KMS-11 (cell line): Measurements from ENCODE around the gene YIF1A.

ENCODE experiments used
- H2AFZ ChIP-seq: fragments of 200-600 bp; sonication (generic); 2 replicates; pipeline ENCODE4 v1.6.1; 2016; ENCODE audit warnings: antibody characterized with exemption, mixed run types, low read depth
- H3K27ac ChIP-seq: fragments of 200-600 bp; sonication (generic); 2 replicates; pipeline ENCODE4 v1.6.1; 2016; ENCODE audit warnings: mild to moderate bottlenecking, mixed run types
- H3K27me3 ChIP-seq: fragments of 200-600 bp; sonication (generic); 2 replicates; pipeline ENCODE4 v1.6.1; 2017; ENCODE audit warnings: mild to moderate bottlenecking, low read depth, mixed run types, moderate library complexity; ENCODE audit not compliant: insufficient read depth
- H3K36me3 ChIP-seq: fragments of 200-600 bp; sonication (generic); 2 replicates; pipeline ENCODE4 v1.6.1; 2017; ENCODE audit warnings: mild to moderate bottlenecking, mixed run types; ENCODE audit not compliant: insufficient read depth
- H3K4me1 ChIP-seq: fragments of 200-600 bp; sonication (generic); 2 replicates; pipeline ENCODE4 v1.6.1; 2016; ENCODE audit warnings: mild to moderate bottlenecking, low read depth, mixed run types; ENCODE audit not compliant: poor library complexity, severe bottlenecking
- H3K4me2 ChIP-seq: fragments of 200-600 bp; sonication (generic); 2 replicates; pipeline ENCODE4 v1.7.0; 2016; ENCODE audit warnings: mild to moderate bottlenecking, mixed run types
- H3K4me3 ChIP-seq: fragments of 200-600 bp; sonication (generic); IDR thresholded peaks from 2 replicates; pipeline ENCODE4 v1.6.1; 2017; ENCODE audit warnings: low read depth, low read length, mixed read lengths; ENCODE audit not compliant: insufficient read depth
- H3K79me2 ChIP-seq: fragments of 200-600 bp; sonication (generic); 2 replicates; pipeline ENCODE4 v1.6.1; 2016; ENCODE audit warnings: low read depth, mixed run types; ENCODE audit not compliant: insufficient read depth
- H3K9ac ChIP-seq: fragments of 200-600 bp; sonication (generic); 2 replicates; pipeline ENCODE4 v1.6.1; 2016; ENCODE audit warnings: mild to moderate bottlenecking, mixed run types
- H4K20me1 ChIP-seq: fragments of 200-600 bp; sonication (generic); 2 replicates; pipeline ENCODE4 v1.6.1; 2016; ENCODE audit warnings: mild to moderate bottlenecking, mixed run types; ENCODE audit not compliant: insufficient read depth
- CTCF ChIP-seq: fragments of 200-600 bp; sonication (generic); conservative IDR thresholded peaks from 2 replicates; pipeline ENCODE4 v1.6.1; 2017; ENCODE audit warnings: low read depth, mild to moderate bottlenecking, antibody characterized with exemption, low read length, moderate library complexity, mixed read lengths

The YIF1A gene

GRCh38 chr11:66332371-66333219, 43.7 kb upstream of the YIF1A start:
- H3K4me1 ChIP-seq = peaks cover 17% of the 10 kb centered on the region
- H2AFZ ChIP-seq = no peak overlapping the region
- no peaks in the 10 kb centered on the region for H3K79me2 ChIP-seq
- no peak overlapping the region for H3K4me3 ChIP-seq
- H3K9ac ChIP-seq = no peak overlapping the region
- no peaks in the 10 kb centered on the region for H4K20me1 ChIP-seq
- no peaks in the 10 kb centered on the region for H3K36me3 ChIP-seq
- H3K27me3 ChIP-seq = peaks cover 25% of the 10 kb centered on the region; the same call in 1 of the 2 replicates
- no peak overlapping the region for H3K4me2 ChIP-seq
- no peak overlapping the region for H3K27ac ChIP-seq
- TF ChIP-seq CTCF = no peak

- no peak overlapping the region for H3K27ac ChIP-seq
- no peak for TF ChIP-seq CTCF
- H3K79me2 ChIP-seq = no peaks in the 10 kb centered on the region
- H3K27me3 ChIP-seq = peaks cover 25% of the 10 kb centered on the region; the same call in 1 of the 2 replicates
- H3K4me3 ChIP-seq = no peak overlapping the region
- H3K36me3 ChIP-seq = no peaks in the 10 kb centered on the region
- no peak overlapping the region for H3K4me2 ChIP-seq
- no peak overlapping the region for H2AFZ ChIP-seq
- H3K4me1 ChIP-seq = peaks cover 17% of the 10 kb centered on the region
- H3K9ac ChIP-seq = no peak overlapping the region
- no peaks in the 10 kb centered on the region for H4K20me1 ChIP-seq
These were observed 42.8 kb upstream of the YIF1A start for GRCh38 chr11:66331542-66332370.

DNA sequence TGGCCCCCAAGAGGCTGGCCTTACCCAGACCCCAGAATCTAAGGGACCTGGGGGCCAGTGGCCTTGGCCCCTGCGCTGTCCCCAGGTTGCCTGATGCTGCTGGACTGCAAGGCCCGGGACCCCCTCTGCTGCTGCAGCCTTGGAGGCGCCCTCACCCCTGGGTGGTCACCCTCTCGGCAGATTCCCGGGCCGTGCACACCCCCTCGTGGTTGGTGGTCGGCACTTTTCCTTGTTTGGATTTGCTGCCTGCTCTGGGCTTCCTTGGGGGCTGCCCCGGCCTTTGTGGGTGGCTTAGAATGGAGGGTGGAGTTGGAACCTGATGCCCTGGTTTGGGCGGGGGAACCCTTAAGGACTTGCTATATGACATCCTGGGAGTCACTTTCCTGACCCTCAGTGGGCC, 42.0 kb upstream of the YIF1A start:
- Histone ChIP-seq H3K79me2 (no peaks in the 10 kb centered on the region), H3K27ac (no peak overlapping the region), H3K27me3 (peaks cover 25% of the 10 kb centered on the region; the same call in 1 of the 2 replicates), H3K4me3 (no peak overlapping the region), H3K36me3 (no peaks in the 10 kb centered on the region), H4K20me1 (no peaks in the 10 kb centered on the region), H2AFZ (no peak overlapping the region), H3K4me2 (no peak overlapping the region), H3K4me1 (peaks cover 10% of the 10 kb centered on the region), H3K9ac (no peak overlapping the region)
- no peak for TF ChIP-seq CTCF

GRCh38 chr11:66329165-66329673, 40.3 kb upstream of the YIF1A start:
- Histone ChIP-seq H3K79me2 (no peaks in the 10 kb centered on the region), H3K27ac (no peak overlapping the region), H3K9ac (no peak overlapping the region), H3K4me2 (no peak overlapping the region; the same call in 1 of the 2 replicates), H3K27me3 (peaks cover 25% of the 10 kb centered on the region; the same call in 1 of the 2 replicates), H3K4me1 (peaks cover 10% of the 10 kb centered on the region), H2AFZ (no peak overlapping the region), H4K20me1 (no peaks in the 10 kb centered on the region), H3K36me3 (no peaks in the 10 kb centered on the region), H3K4me3 (no peak overlapping the region)
- no peak for TF ChIP-seq CTCF
